WTC11 (cell line): ENCODE data around the gene FERMT2. TPM values are rescaled to one million over a fixed set of nuclear protein-coding genes. Genes with fewer than 3 reads are reported as not detected.

Experiments used
- AFF4 ChIP-seq: sonication (generic); formaldehyde crosslinking; IDR thresholded peaks from 2 replicates; pipeline ENCODE4 v1.8.1; 2023; ENCODE audit warnings: mild to moderate bottlenecking, missing genetic modification reagents, borderline replicate concordance
- ATF6 ChIP-seq: sonication (generic); formaldehyde crosslinking; IDR thresholded peaks from 2 replicates; pipeline ENCODE4 v1.8.1; 2023; ENCODE audit warnings: mild to moderate bottlenecking, missing genetic modification reagents
- IRF2 ChIP-seq: sonication (generic); formaldehyde crosslinking; IDR thresholded peaks from 2 replicates; pipeline ENCODE4 v1.8.0; 2022; ENCODE audit warnings: low read depth, missing genetic modification reagents, borderline replicate concordance
- JAZF1 ChIP-seq: fragments of 250-450 bp; sonication (Bioruptor Pico); IDR thresholded peaks from 2 replicates; pipeline ENCODE4 v1.9.0; 2021; ENCODE audit warnings: moderate library complexity, mild to moderate bottlenecking, inconsistent platforms
- PRRX2 ChIP-seq: fragments of 250-450 bp; sonication (Bioruptor Pico); IDR thresholded peaks from 2 replicates; pipeline ENCODE4 v1.8.0; 2021; ENCODE audit warnings: mild to moderate bottlenecking
- ZNF138 ChIP-seq: sonication (generic); formaldehyde crosslinking; conservative IDR thresholded peaks from 2 replicates; pipeline ENCODE4 v1.8.1; 2022; ENCODE audit warnings: mild to moderate bottlenecking, moderate library complexity, missing genetic modification reagents
- ZNF219 ChIP-seq: sonication (generic); formaldehyde crosslinking; IDR thresholded peaks from 2 replicates; pipeline ENCODE4 v1.8.0; 2023; ENCODE audit warnings: missing genetic modification reagents, mild to moderate bottlenecking, borderline replicate concordance
- ZNF396 ChIP-seq: fragments of 250-450 bp; sonication (Bioruptor Pico); IDR thresholded peaks from 2 replicates; pipeline ENCODE4 v1.8.0; 2021; ENCODE audit warnings: mild to moderate bottlenecking, moderate library complexity, borderline replicate concordance
- ZNF423 ChIP-seq: fragments of 250-450 bp; sonication (Bioruptor Pico); IDR thresholded peaks from 2 replicates; pipeline ENCODE4 v2.1.2; 2022; ENCODE audit warnings: mild to moderate bottlenecking, moderate library complexity
- ZNF532 ChIP-seq: fragments of 250-450 bp; sonication (Bioruptor Pico); IDR thresholded peaks from 2 replicates; pipeline ENCODE4 v1.9.0; 2021; ENCODE audit warnings: mild to moderate bottlenecking, borderline replicate concordance
- ZNF671 ChIP-seq: fragments of 250-450 bp; sonication (Bioruptor Pico); IDR thresholded peaks from 2 replicates; pipeline ENCODE4 v1.8.0; 2021; ENCODE audit warnings: mild to moderate bottlenecking
- ZSCAN18 ChIP-seq: fragments of 250-450 bp; sonication (Bioruptor Pico); IDR thresholded peaks from 2 replicates; pipeline ENCODE4 v2.1.2; 2022; ENCODE audit warnings: mild to moderate bottlenecking, moderate library complexity
- total RNA-seq: library from RNA; stranded (reverse); gene quantifications from 3 replicates; pipeline ENCODE4 v1.2.3, GENCODE V29; 2021
- TF ChIP-seq, protein P1 (sequence below): sonication (generic); formaldehyde crosslinking; IDR thresholded peaks from 2 replicates; pipeline ENCODE4 v1.8.0; 2022; ENCODE audit warnings: mild to moderate bottlenecking, missing genetic modification reagents
- TF ChIP-seq, protein P2 (sequence below): fragments of 250-450 bp; sonication (Bioruptor Pico); IDR thresholded peaks from 2 replicates; pipeline ENCODE4 v1.9.0; 2021; ENCODE audit warnings: moderate library complexity, mild to moderate bottlenecking, inconsistent platforms, borderline replicate concordance
- TF ChIP-seq, protein P3 (sequence below): sonication (generic); formaldehyde crosslinking; IDR thresholded peaks from 2 replicates; pipeline ENCODE4 v1.8.1; 2022; ENCODE audit warnings: mild to moderate bottlenecking, missing genetic modification reagents, moderate library complexity, borderline replicate concordance
- TF ChIP-seq, protein P4 (sequence below): sonication (generic); formaldehyde crosslinking; conservative IDR thresholded peaks from 2 replicates; pipeline ENCODE4 v1.8.1; 2022; ENCODE audit warnings: mild to moderate bottlenecking, missing genetic modification reagents
- TF ChIP-seq, protein P5 (sequence below): sonication (generic); formaldehyde crosslinking; IDR thresholded peaks from 2 replicates; pipeline ENCODE4 v1.8.1; 2022; ENCODE audit warnings: mild to moderate bottlenecking, moderate library complexity, missing genetic modification reagents
- TF ChIP-seq, protein P6 (sequence below): fragments of 250-450 bp; sonication (Bioruptor Pico); IDR thresholded peaks from 2 replicates; pipeline ENCODE4 v1.9.0; 2021; ENCODE audit warnings: mild to moderate bottlenecking

The FERMT2 gene
- total RNA-seq, 1 experiment from 2014 or later, result 92.8 TPM

DNA sequence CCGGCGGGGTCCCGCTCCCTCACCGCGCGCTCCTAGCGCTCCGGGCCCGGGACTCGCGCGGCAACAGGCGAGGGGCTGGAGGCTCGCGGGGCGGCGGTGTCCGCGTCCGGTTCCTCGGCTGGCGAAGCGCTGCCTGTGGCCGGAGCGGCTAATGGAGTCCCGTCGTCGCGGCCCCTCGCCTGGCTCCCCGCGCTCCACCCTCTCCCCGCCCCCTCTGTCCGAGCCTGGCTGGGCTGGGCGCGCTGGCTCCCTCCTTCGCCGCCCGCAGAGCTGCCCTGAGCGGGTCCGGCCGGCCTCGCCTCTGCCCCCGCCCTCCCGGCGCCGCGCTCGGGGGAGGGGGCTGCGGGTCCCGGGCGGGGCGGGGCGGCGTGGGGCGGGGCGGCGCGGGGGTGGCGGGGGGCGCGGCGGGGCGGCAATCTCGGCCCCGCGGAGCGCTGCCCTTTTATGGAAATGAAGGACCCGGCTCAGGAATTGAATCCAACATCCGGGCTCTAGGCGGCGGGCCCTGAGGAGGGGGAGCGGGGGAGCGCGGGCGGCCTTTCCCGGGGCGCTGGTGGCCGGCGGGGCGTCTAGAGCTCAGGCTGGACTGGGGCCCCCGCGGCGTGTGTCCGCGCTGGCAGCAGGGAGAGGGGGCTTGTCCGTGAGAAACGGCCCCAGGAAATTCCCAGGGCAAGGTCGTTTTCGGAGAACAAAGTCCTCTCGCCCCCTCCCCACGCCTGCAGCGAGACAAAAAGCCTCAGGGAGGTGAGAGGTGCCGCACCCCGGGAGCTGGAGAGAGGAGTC is at the start of gene FERMT2 (continued):
- TF ChIP-seq ATF6 (CRISPR knock-in tag), result no peak
- TF ChIP-seq, protein P1, sequence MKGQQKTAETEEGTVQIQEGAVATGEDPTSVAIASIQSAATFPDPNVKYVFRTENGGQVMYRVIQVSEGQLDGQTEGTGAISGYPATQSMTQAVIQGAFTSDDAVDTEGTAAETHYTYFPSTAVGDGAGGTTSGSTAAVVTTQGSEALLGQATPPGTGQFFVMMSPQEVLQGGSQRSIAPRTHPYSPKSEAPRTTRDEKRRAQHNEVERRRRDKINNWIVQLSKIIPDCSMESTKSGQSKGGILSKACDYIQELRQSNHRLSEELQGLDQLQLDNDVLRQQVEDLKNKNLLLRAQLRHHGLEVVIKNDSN, result no peak
- TF ChIP-seq JAZF1 (CRISPR knock-in tag), result no peak
- no peak for TF ChIP-seq ZNF219
- TF ChIP-seq IRF2 (CRISPR knock-in tag), result no peak
- TF ChIP-seq, protein P2, sequence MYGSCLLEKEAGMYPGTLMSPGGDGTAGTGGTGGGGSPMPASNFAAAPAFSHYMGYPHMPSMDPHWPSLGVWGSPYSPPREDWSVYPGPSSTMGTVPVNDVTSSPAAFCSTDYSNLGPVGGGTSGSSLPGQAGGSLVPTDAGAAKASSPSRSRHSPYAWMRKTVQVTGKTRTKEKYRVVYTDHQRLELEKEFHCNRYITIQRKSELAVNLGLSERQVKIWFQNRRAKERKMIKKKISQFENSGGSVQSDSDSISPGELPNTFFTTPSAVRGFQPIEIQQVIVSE, result no peak; the same call in 1 of the 2 replicates
- no peak for TF ChIP-seq PRRX2 (CRISPR knock-in tag)
- TF ChIP-seq, protein P3, sequence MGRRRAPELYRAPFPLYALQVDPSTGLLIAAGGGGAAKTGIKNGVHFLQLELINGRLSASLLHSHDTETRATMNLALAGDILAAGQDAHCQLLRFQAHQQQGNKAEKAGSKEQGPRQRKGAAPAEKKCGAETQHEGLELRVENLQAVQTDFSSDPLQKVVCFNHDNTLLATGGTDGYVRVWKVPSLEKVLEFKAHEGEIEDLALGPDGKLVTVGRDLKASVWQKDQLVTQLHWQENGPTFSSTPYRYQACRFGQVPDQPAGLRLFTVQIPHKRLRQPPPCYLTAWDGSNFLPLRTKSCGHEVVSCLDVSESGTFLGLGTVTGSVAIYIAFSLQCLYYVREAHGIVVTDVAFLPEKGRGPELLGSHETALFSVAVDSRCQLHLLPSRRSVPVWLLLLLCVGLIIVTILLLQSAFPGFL (CRISPR knock-in tag), result no peak
- peak; percentile 74; the same call in 1 of the 2 replicates for TF ChIP-seq ZNF423 (CRISPR knock-in tag)
- TF ChIP-seq, protein P4, sequence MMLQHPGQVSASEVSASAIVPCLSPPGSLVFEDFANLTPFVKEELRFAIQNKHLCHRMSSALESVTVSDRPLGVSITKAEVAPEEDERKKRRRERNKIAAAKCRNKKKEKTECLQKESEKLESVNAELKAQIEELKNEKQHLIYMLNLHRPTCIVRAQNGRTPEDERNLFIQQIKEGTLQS (CRISPR knock-in tag), result no peak
- no peak for TF ChIP-seq ZNF532
- TF ChIP-seq ZNF396 (CRISPR knock-in tag), result no peak
- TF ChIP-seq AFF4 (CRISPR knock-in tag), result no peak
- TF ChIP-seq, protein P5, sequence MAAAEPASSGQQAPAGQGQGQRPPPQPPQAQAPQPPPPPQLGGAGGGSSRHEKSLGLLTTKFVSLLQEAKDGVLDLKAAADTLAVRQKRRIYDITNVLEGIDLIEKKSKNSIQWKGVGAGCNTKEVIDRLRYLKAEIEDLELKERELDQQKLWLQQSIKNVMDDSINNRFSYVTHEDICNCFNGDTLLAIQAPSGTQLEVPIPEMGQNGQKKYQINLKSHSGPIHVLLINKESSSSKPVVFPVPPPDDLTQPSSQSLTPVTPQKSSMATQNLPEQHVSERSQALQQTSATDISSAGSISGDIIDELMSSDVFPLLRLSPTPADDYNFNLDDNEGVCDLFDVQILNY (CRISPR knock-in tag), result peak; percentile 64; the same call in 1 of the 2 replicates
- TF ChIP-seq ZSCAN18, result no peak
- TF ChIP-seq ZNF138 (CRISPR knock-in tag), result no peak
- peak; percentile 70; the same call in 1 of the 2 replicates for TF ChIP-seq ZNF671 (CRISPR knock-in tag)
- TF ChIP-seq, protein P6, sequence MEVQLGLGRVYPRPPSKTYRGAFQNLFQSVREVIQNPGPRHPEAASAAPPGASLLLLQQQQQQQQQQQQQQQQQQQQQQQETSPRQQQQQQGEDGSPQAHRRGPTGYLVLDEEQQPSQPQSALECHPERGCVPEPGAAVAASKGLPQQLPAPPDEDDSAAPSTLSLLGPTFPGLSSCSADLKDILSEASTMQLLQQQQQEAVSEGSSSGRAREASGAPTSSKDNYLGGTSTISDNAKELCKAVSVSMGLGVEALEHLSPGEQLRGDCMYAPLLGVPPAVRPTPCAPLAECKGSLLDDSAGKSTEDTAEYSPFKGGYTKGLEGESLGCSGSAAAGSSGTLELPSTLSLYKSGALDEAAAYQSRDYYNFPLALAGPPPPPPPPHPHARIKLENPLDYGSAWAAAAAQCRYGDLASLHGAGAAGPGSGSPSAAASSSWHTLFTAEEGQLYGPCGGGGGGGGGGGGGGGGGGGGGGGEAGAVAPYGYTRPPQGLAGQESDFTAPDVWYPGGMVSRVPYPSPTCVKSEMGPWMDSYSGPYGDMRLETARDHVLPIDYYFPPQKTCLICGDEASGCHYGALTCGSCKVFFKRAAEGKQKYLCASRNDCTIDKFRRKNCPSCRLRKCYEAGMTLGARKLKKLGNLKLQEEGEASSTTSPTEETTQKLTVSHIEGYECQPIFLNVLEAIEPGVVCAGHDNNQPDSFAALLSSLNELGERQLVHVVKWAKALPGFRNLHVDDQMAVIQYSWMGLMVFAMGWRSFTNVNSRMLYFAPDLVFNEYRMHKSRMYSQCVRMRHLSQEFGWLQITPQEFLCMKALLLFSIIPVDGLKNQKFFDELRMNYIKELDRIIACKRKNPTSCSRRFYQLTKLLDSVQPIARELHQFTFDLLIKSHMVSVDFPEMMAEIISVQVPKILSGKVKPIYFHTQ (CRISPR knock-in tag), result no peak
